Astrocyte (in vitro differentiated cells and primary cell): ENCODE measurements around the gene ARHGEF26. TPM values are rescaled to one million over a fixed set of nuclear protein-coding genes. Genes with fewer than 3 reads are reported as not detected.
A peak's percentile ranks its signal among the peaks of the same experiment; 100 is the strongest.

ENCODE experiments used
- DNase-seq: peaks from one replicate; pipeline ENCODE4 v3.0.0-alpha.2; 2010; ENCODE audit warnings: low read depth
- FAIRE-seq: peaks from 2 replicates; lab custom pipeline; 2011; peaks lifted over from hg19 to GRCh38; lab: Jason Lieb, UNC
- H2AFZ ChIP-seq: 2 replicates; pipeline ENCODE4 v1.6.0; 2012; ENCODE audit warnings: low read depth, low read length, inconsistent platforms
- H3K27ac ChIP-seq: 2 replicates; pipeline ENCODE4 v1.5.1; 2011; ENCODE audit warnings: low read depth, low read length, inconsistent platforms
- H3K27me3 ChIP-seq: 2 replicates; pipeline ENCODE4 v1.6.0; 2011; ENCODE audit warnings: low read length, inconsistent platforms; ENCODE audit not compliant: insufficient read depth
- H3K36me3 ChIP-seq: 2 replicates; pipeline ENCODE4 v1.5.1; 2011; ENCODE audit warnings: low read length, inconsistent platforms; ENCODE audit not compliant: insufficient read depth
- H3K4me1 ChIP-seq: 2 replicates; pipeline ENCODE4 v1.5.1; 2011; ENCODE audit warnings: low read length, inconsistent platforms; ENCODE audit not compliant: insufficient read depth
- H3K4me2 ChIP-seq: 2 replicates; pipeline ENCODE4 v1.6.0; 2012; ENCODE audit warnings: low read length, inconsistent platforms
- H3K4me3 ChIP-seq: 2 replicates; pipeline ENCODE4 v1.5.1; 2011; ENCODE audit warnings: low read depth, mild to moderate bottlenecking, low read length, inconsistent platforms; ENCODE audit not compliant: insufficient read depth
- H3K79me2 ChIP-seq: 2 replicates; pipeline ENCODE4 v1.6.0; 2012; ENCODE audit warnings: mild to moderate bottlenecking, low read length, inconsistent platforms; ENCODE audit not compliant: insufficient read depth
- H3K9ac ChIP-seq: 2 replicates; pipeline ENCODE4 v1.6.0; 2012; ENCODE audit warnings: mild to moderate bottlenecking, low read length, inconsistent platforms
- H3K9me3 ChIP-seq: 2 replicates; pipeline ENCODE4 v1.5.1; 2012; ENCODE audit warnings: low read depth, mild to moderate bottlenecking, low read length, inconsistent platforms; ENCODE audit not compliant: insufficient read depth
- H4K20me1 ChIP-seq: 2 replicates; pipeline ENCODE4 v1.6.0; 2012; ENCODE audit warnings: low read length, inconsistent platforms; ENCODE audit not compliant: insufficient read depth
- H3K27ac Mint-ChIP-seq: one replicate; pipeline ENCODE4 v1.8.0; 2021; ENCODE audit warnings: mild to moderate bottlenecking, mixed read lengths; ENCODE audit not compliant: unreplicated experiment
- H3K27me3 Mint-ChIP-seq: one replicate; pipeline ENCODE4 v1.8.0; 2021; ENCODE audit warnings: low read depth, mixed read lengths; ENCODE audit not compliant: unreplicated experiment
- H3K36me3 Mint-ChIP-seq: one replicate; pipeline ENCODE4 v1.8.0; 2021; ENCODE audit warnings: low read depth, mixed read lengths; ENCODE audit not compliant: unreplicated experiment
- H3K4me1 Mint-ChIP-seq: one replicate; pipeline ENCODE4 v1.8.0; 2021; ENCODE audit warnings: low read depth, mixed read lengths; ENCODE audit not compliant: unreplicated experiment
- H3K4me3 Mint-ChIP-seq: one replicate; pipeline ENCODE4 v1.8.0; 2021; ENCODE audit warnings: mild to moderate bottlenecking, moderate library complexity, mixed read lengths; ENCODE audit not compliant: unreplicated experiment
- H3K9me3 Mint-ChIP-seq: one replicate; pipeline ENCODE4 v1.8.0; 2021; ENCODE audit warnings: mild to moderate bottlenecking, mixed read lengths; ENCODE audit not compliant: unreplicated experiment
- CTCF ChIP-seq: IDR thresholded peaks from 2 replicates; pipeline ENCODE4 v1.5.1; 2011; ENCODE audit warnings: low read depth, mild to moderate bottlenecking, inconsistent platforms, low read length, moderate library complexity; ENCODE audit not compliant: insufficient read depth
- EZH2 ChIP-seq: IDR thresholded peaks from 2 replicates; pipeline ENCODE4 v1.6.1; 2012; ENCODE audit warnings: mild to moderate bottlenecking, low read length, inconsistent platforms; ENCODE audit not compliant: insufficient read depth
- total RNA-seq: library from RNA; stranded (reverse); gene quantifications from 2 replicates; pipeline ENCODE4 v1.2.1, GENCODE V29; 2021

ARHGEF26 gene
- total RNA-seq, 1 donor from 2014 or later = 1.7 TPM

- Histone ChIP-seq H3K4me2 (no peak overlapping the region), H3K79me2 (no peaks in the 10 kb centered on the region), H3K4me3 (no peak overlapping the region), H3K27me3 (no peaks in the 10 kb centered on the region), H3K4me1 (no peaks in the 10 kb centered on the region), H2AFZ (no peak overlapping the region), H3K9me3 (no peaks in the 10 kb centered on the region), H3K27ac (no peak overlapping the region), H4K20me1 (no peaks in the 10 kb centered on the region), H3K36me3 (peaks cover 29% of the 10 kb centered on the region), H3K9ac (no peak overlapping the region)
- peaks cover 10% of the 10 kb centered on the region for H3K36me3 Mint-ChIP-seq
- H3K4me1 Mint-ChIP-seq = peaks cover 2% of the 10 kb centered on the region
- no peak overlapping the region for H3K27ac Mint-ChIP-seq
- DNase-seq (no peak), FAIRE-seq (no peak)
- TF ChIP-seq CTCF = no peak
- no peak for TF ChIP-seq EZH2
- no peak overlapping the region for H3K4me3 Mint-ChIP-seq
- no peaks in the 10 kb centered on the region for H3K27me3 Mint-ChIP-seq
- no peaks in the 10 kb centered on the region for H3K9me3 Mint-ChIP-seq
These were observed 130.4 kb downstream of the ARHGEF26 start for GRCh38 chr3:154251610-154252009.

GRCh38 chr3:154252759-154253638 is 131.8 kb downstream of the ARHGEF26 start:
- Mint-ChIP-seq H3K4me1 (peaks cover 2% of the 10 kb centered on the region), H3K36me3 (peaks cover 7% of the 10 kb centered on the region), H3K27me3 (no peaks in the 10 kb centered on the region), H3K4me3 (no peak overlapping the region), H3K27ac (peak overlapping the region; percentile 21), H3K9me3 (no peaks in the 10 kb centered on the region)
- Histone ChIP-seq H3K79me2 (no peaks in the 10 kb centered on the region), H3K27ac (no peak overlapping the region), H3K4me1 (no peaks in the 10 kb centered on the region), H3K9me3 (no peaks in the 10 kb centered on the region), H4K20me1 (no peaks in the 10 kb centered on the region), H3K36me3 (peaks cover 32% of the 10 kb centered on the region), H3K4me2 (peak overlapping the region; percentile 74), H2AFZ (no peak overlapping the region), H3K27me3 (no peaks in the 10 kb centered on the region), H3K9ac (no peak overlapping the region), H3K4me3 (no peak overlapping the region)
- FAIRE-seq (peak; percentile 78), DNase-seq (peak; percentile 64)
- no peak for TF ChIP-seq EZH2
- TF ChIP-seq CTCF = peak; percentile 94

GRCh38 chr3:154254527-154254926 is 133.3 kb downstream of the ARHGEF26 start:
- Histone ChIP-seq H4K20me1 (no peaks in the 10 kb centered on the region), H3K9ac (no peak overlapping the region), H3K4me3 (no peak overlapping the region), H3K36me3 (peaks cover 31% of the 10 kb centered on the region), H3K4me1 (no peaks in the 10 kb centered on the region), H2AFZ (no peak overlapping the region), H3K27ac (no peak overlapping the region), H3K4me2 (no peak overlapping the region), H3K27me3 (no peaks in the 10 kb centered on the region), H3K79me2 (no peaks in the 10 kb centered on the region), H3K9me3 (no peaks in the 10 kb centered on the region)
- Mint-ChIP-seq H3K36me3 (peaks cover 6% of the 10 kb centered on the region), H3K4me3 (no peak overlapping the region), H3K4me1 (peaks cover 2% of the 10 kb centered on the region), H3K27me3 (no peaks in the 10 kb centered on the region), H3K27ac (no peak overlapping the region), H3K9me3 (no peaks in the 10 kb centered on the region)
- DNase-seq (no peak), FAIRE-seq (no peak)
- TF ChIP-seq CTCF (no peak), EZH2 (no peak)
